GM18517 (cell line): ENCODE data around the gene MAPK8IP1.

Source experiments
- ATAC-seq: cut with Tn5 transposase; IDR thresholded peaks from one replicate; pipeline ENCODE4 v1.9.1; 2021; ENCODE audit warnings: mild to moderate bottlenecking, moderate library complexity; ENCODE audit not compliant: unreplicated experiment

Gene MAPK8IP1

DNA sequence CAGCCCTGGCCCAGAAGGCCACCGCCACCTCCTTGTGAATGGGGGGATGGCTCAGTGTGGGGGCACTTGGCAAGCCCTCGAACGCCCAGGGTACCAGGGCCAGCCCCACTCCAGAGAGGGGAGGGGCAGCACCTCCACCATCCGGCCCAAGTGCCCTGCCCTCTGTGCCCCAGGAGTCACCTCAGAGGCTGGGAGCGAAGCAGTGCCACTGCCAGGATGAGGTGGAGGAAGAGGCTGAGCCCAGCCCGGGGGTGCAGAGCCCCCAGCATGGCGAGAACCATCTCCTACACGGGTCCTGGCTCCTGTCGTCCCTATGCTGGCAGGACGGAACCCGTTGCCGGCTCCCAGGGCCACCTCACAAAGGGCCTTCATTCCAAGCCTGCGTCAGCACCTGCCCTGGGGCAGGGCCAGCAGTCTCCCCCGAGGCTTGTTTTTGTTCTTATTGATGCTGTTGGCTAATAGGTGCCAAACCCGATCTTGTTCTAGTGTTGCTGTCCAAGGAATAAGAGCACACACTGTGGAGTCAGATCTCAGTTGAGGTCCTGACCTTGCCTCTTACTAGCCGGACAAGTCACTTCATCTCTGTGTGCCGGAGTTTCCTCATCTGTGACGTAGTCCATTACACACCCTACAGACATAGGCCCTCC lies 21.6 kb downstream of the MAPK8IP1 start, which contains the start of gene FREY1:
TSS of gene FREY1 (minus strand) at position 307 of the 647 bp plus-strand sequence. CDS start at position 281, 26 bp downstream.
- no peak for ATAC-seq

- no peak for ATAC-seq
Observed at GRCh38 chr11:45907911-45908370, 22.5 kb downstream of the MAPK8IP1 start.

DNA sequence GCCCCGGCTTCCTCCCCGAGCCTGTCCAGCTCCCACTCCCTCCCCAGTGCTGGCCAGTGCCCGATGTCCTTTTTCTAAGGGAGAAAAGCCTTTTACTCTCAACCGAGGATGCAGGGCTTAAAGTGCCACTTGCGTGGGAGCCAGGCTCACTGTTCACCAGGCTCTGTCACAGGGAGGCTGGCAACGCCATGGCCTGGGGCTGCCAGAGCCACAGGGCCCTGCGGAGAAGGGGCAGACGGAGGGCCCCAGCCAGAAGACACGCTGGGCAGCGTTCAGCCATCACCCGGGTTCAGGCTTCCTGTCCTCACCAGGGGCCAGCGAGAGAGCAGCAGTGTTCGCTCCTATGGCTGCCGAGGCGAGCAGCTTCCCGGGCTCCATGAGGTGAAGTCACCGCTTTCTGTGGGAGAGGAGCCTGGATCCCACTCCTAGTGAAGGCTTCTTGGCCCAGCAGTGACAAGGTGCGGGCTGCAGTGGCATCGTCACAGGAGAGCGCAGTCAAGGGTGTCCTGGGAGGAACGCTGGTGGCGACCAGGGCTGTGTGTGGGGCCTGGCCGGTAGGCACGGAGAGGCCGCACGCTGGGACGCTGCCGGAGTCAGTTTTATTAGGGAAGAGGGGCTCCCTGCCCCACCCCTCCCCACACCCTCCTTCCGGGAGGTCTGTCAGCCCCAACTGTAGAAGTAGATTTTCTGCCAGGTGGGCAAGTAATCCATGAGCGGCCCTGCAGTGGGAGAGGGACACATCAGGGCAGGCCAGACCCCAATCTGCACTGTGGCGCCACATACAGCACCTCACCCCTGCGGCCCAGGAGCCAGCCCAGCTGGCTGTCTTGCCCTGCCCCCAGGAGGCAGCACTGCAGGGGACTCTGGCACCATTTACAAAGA lies 24.4 kb downstream of the MAPK8IP1 start:
- no peak for ATAC-seq

- no peak for ATAC-seq
Observed at GRCh38 chr11:45910623-45911022, 25.2 kb downstream of the MAPK8IP1 start.

DNA sequence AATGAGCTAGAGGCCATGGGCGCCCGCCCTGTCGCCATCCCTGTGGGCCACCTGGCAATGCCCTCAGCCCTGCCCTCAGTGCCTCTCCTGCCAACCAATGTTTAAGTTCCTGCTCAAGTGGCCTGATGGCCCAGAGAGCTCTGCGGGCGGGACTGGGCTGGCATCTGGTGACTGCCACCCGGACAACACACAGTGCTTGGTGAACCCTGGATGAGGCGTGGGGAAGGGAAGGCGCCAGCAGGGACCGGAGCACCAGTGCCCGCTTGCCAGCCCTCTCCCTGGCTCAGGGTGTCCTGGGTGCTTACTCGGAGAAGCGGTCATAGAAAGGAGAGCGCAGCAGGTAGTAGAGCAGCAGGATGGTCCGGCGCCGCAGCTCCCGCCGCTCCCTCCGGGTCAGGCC lies 28.1 kb downstream of the MAPK8IP1 start:
- no peak for ATAC-seq

DNA sequence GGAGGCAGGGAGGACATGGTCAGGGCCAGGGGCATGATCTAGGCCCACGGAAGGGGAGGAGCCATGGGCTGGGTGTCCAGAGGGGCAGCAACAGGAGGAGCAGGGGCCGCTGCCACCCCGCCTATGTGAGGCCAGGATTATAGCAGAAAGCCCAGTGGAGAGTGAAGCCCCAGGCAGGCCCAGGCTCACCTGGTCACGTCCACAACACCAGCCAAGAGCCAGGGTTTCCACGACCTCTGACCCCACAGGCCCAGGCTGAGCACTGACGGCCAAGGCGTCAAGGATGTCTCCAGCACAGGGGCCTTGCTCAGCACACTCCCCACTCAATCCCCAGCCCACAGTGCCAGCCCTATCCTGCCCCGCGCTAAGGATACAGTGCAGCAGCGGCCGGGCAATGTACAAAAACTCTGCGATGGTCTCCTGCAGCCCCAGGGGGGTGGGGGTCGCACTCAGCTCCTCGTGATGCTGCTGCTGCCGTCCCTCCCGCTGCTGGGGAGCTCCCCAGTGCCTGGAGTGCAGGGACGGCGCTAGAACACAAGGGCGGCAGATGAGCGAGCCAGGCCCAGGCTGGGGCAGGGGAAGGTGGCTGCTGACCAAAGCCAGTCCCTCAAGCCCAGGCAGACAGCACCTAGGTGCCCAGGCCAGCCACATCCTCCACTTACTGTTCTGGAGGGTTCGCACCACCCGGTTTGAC lies 28.6 kb downstream of the MAPK8IP1 start:
- ATAC-seq: no peak

DNA sequence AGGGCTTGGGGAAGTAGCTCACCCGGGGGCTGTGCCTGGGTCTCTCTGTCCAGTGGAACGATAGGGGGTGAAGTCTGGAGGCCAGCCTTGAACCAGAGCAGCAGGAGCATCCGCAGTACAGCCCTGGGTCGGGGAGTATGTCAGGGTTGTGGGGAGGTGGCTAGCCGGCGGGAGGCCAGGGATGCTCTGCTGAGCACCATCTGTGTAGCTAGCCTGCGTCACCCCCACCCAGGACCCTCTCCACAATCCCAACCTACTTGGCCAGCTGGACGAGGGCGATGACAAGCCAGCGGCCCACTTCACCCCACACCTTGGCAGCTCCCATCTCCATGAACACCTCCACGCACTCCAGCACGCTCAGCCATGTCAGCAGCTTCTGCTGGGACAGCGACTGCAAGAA lies 30.0 kb downstream of the MAPK8IP1 start:
- no peak for ATAC-seq

GRCh38 chr11:45917286-45917622 lies 31.8 kb downstream of the MAPK8IP1 start:
- no peak for ATAC-seq

GRCh38 chr11:45917623-45918330 lies 32.3 kb downstream of the MAPK8IP1 start, which contains the start of gene PEX16:
PEX16 (minus strand) TSS chr11:45917877; CDS start chr11:45917811, 66 bp downstream.
- peak; percentile 89 for ATAC-seq

DNA sequence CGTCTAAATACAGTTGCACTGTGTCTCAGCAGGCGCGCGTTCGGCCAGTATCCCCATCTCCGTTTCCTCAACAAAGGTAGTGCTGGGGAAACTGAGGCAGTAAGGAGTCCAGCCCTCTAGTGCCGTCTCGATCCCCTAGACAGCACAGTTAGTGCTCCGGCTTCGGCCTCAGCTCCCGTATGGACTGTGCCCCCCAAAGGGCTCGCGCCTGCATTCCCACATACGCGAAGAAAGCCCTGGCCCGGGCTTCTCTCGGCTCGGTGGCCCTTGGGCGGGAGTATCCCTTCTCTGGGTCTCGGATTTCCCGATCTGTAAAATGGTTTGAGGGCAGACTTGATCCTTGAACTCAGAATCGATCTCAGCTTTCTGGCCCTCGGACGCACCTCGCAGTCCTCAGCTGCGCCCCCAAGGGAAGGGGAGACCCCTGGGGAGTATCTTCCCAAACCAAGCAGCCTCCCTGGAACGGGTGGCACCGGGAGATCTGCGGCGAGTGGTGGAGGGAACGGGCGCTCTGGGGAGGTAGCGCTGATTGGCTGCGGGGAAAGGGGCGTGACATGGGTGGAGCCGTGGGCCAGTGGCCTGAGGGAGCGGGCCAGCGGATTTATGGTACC lies 33.0 kb downstream of the MAPK8IP1 start:
- ATAC-seq: peak; percentile 30

DNA sequence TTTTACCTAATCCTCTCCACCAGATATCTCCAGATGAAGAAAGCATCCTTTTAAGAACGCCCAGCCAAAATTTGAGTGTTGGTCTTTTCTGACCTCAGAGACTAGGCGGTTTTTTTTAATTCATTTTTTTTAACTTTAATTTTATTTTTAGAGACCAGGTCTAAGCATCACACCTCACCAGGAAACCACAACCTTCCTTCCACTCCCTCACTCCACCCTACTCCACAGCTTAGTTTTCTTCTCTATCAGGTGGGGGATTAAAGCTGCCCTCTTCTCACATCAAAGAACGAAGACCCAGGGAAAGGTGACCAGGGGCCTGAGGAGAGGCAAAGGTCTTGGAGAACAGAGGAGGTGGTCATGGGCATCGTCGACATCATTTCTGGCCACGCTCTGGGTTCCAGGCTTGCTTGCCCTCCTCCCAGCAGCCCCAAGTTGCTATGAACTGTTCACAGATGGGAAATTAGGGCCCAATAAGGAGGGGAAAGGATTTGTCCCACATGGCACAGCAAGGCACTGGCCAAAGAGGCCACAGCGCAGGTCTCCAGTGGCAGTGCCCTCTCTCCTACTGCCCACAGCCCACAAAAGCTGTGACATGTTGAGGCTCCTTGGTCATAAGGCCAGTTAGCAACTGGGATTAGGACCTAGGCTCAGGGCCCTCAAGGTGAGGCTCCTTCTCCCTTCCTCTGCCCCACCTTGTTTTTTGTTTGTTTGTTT lies 33.7 kb downstream of the MAPK8IP1 start:
- no peak for ATAC-seq

GRCh38 chr11:45919806-45920530 lies 34.5 kb downstream of the MAPK8IP1 start:
- ATAC-seq: no peak

- ATAC-seq: no peak
Observed at GRCh38 chr11:45920531-45921477, 35.4 kb downstream of the MAPK8IP1 start.

DNA sequence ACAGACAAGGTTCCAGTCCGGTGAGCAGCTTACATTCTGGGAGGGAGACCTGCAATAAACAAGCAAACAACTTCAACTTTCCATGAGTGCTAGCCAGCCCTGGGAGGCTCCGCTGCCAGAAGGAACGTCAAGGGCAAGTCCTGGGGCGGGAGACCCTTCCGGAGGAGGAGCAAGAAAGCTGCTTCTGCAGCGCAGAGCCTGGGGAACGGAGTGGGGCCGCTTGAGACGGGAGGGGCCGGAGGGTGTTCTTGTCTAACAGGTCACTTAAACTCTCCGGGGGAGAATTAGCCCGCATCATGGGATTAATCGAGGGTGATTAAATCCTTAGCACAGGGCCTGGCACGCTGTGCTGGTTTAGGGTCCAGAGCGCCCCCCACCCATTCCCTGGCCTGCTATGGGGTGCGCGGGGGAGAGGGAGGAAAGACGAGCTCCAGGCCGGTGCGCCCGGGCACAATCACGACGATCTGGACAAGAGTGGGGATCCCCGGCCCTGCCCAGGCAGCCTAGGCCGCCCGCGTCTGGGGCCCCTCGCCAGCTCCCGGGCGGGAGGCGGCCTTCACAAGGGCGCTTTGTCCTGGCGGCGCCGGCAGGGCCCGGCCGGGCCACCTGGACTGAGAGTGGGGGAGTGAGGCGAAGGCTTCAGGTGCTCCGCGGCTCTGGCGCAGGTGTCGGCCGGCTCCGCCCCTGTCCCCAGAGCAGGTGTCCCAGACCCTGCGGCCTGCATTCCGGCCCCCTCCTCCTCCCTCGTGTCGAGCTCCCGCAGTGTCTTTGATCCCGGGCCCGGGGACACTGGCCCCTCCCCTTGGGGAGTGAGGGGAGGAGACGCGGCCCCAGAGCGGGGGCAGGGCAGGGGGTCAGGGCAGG lies 36.3 kb downstream of the MAPK8IP1 start:
- ATAC-seq: no peak

GRCh38 chr11:45922425-45923082 lies 37.1 kb downstream of the MAPK8IP1 start, which contains the start of gene LARGE2:
LARGE2 (plus strand) TSS chr11:45922656; CDS start chr11:45922883, 227 bp downstream.
- ATAC-seq: no peak
